Suprapubic skin (tissue), 4 donors: Measurements from ENCODE around the gene GRM3. TPM values are rescaled to one million over a fixed set of nuclear protein-coding genes. Genes with fewer than 3 reads are reported as not detected.

Experiments
- DNase-seq, 2 donors: peaks; one replicate each; pipeline ENCODE4 v3.0.0-alpha.2; 2019; ENCODE audit warnings: low spot score in 2 of 2
- H3K27ac ChIP-seq: fragments of 200-600 bp; sonication (generic); one replicate; pipeline ENCODE4 v1.5.1; 2019
- H3K27me3 ChIP-seq: fragments of 200-600 bp; sonication (generic); one replicate; pipeline ENCODE4 v1.5.1; 2019
- H3K36me3 ChIP-seq: fragments of 200-600 bp; sonication (generic); one replicate; pipeline ENCODE4 v1.5.1; 2019
- H3K4me1 ChIP-seq: fragments of 200-600 bp; sonication (generic); one replicate; pipeline ENCODE4 v1.5.1; 2019
- H3K4me3 ChIP-seq: fragments of 200-600 bp; sonication (generic); one replicate; pipeline ENCODE4 v1.5.1; 2019; ENCODE audit warnings: mild to moderate bottlenecking
- H3K9me3 ChIP-seq: fragments of 200-600 bp; sonication (generic); one replicate; pipeline ENCODE4 v1.5.1; 2019
- EP300 ChIP-seq: sonication (generic); formaldehyde crosslinking; IDR thresholded peaks from one replicate; pipeline ENCODE4 v1.6.1; 2017; ENCODE audit warnings: antibody characterized with exemption
- POLR2A ChIP-seq, 2 donors: fragments of 450-650 bp; IDR thresholded peaks; one replicate each; pipeline ENCODE4 v1.6.1; 2017; ENCODE audit warnings: antibody characterized with exemption in 2 of 2, mild to moderate bottlenecking in 2 of 2, moderate library complexity in 2 of 2
- POLR2AphosphoS5 ChIP-seq, 3 donors: sonication (generic); formaldehyde crosslinking; IDR thresholded peaks; one replicate each; pipeline ENCODE4 v1.6.1; 2017; ENCODE audit warnings: antibody characterized with exemption in 3 of 3
- WGBS: methylation state at CpG from one replicate; pipeline ENCODE4 v1.1.5; 2018; 5-methylcytosine and 5-hydroxymethylcytosine counted together
- total RNA-seq, 4 donors: library from RNA; depleted of rRNA; stranded (reverse); fragments of >200 nt; gene quantifications; one replicate each; pipeline ENCODE4 v1.1.0, GENCODE V29; 2016
- TF ChIP-seq, protein P1 (sequence below), 2 donors: fragments of 200-600 bp in 1 of 2; fragments of 450-650 bp in 1 of 2; sonication (generic) in 1 of 2; IDR thresholded peaks; one replicate each; pipeline ENCODE4 v1.5.1; 2016 to 2019; ENCODE audit warnings: antibody characterized with exemption in 2 of 2, mild to moderate bottlenecking in 1 of 2, moderate library complexity in 1 of 2

Gene GRM3
- total RNA-seq, 4 donors from 2014 or later = not detected

DNA sequence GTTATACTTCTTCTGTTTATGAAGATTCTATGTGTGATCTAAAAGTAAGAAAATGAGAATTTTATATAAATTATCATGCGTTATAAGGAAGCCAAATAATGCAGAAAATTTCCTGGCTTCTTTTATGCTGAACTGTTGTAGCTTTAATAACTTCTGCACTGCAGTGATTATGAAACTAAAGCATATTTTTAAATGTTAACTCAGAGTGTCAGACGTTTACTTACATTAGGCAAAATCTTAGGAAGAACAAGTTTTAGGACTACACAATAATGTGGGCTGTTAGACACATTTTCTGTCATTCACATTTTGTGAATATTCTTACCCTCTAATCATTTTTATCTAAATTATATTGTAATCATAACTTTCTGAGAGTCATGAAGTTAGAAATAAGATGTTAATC is 22.0 kb downstream of the GRM3 start:
- no peaks in the 10 kb centered on the region for H3K36me3 ChIP-seq
- TF ChIP-seq POLR2AphosphoS5 (IDR thresholded peaks at IDR 0.05) = no peak
- TF ChIP-seq EP300 = no peak
- TF ChIP-seq, protein P1, sequence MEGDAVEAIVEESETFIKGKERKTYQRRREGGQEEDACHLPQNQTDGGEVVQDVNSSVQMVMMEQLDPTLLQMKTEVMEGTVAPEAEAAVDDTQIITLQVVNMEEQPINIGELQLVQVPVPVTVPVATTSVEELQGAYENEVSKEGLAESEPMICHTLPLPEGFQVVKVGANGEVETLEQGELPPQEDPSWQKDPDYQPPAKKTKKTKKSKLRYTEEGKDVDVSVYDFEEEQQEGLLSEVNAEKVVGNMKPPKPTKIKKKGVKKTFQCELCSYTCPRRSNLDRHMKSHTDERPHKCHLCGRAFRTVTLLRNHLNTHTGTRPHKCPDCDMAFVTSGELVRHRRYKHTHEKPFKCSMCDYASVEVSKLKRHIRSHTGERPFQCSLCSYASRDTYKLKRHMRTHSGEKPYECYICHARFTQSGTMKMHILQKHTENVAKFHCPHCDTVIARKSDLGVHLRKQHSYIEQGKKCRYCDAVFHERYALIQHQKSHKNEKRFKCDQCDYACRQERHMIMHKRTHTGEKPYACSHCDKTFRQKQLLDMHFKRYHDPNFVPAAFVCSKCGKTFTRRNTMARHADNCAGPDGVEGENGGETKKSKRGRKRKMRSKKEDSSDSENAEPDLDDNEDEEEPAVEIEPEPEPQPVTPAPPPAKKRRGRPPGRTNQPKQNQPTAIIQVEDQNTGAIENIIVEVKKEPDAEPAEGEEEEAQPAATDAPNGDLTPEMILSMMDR (IDR thresholded peaks at IDR 0.05) = no peak
- no peak for TF ChIP-seq POLR2A (IDR thresholded peaks at IDR 0.05)
- DNase-seq = no peak

DNA sequence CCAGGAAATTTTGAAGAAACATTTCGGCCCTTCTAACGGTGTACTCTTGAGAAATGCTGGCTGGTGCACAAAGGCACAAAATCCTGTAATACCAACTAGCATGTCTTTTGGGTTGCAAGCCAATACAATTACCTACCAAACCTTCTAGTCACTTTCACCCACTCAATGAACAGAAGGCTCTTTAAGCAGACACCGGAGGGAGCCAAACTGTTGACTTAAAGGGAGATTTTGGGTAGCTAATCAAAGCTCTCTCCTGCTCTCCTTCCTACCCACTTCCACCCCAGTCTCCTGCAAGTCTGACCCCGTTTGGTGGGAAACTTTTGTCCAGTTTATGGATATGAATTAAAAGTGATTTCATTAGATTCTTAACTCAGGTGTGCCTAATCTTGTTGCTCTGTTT is 24.0 kb downstream of the GRM3 start:
- H3K9me3 ChIP-seq = no peaks in the 10 kb centered on the region
- no peak overlapping the region for H3K27ac ChIP-seq
- no peaks in the 10 kb centered on the region for H3K27me3 ChIP-seq
- H3K4me1 ChIP-seq = no peaks in the 10 kb centered on the region
- no peak overlapping the region for H3K4me3 ChIP-seq
- 38% methylated on average over 4 of the region's 4 CpGs for WGBS
- TF ChIP-seq, protein P1 (IDR thresholded peaks at IDR 0.05) = no peak
- TF ChIP-seq POLR2AphosphoS5 (IDR thresholded peaks at IDR 0.05) = no peak
- TF ChIP-seq POLR2A (IDR thresholded peaks at IDR 0.05) = no peak
- no peak for TF ChIP-seq EP300
- DNase-seq = no peak
- H3K36me3 ChIP-seq = no peaks in the 10 kb centered on the region

More for the DNA sequence above, 22.0 kb downstream of the GRM3 start:
- no peaks in the 10 kb centered on the region for H3K4me1 ChIP-seq
- no peaks in the 10 kb centered on the region for H3K9me3 ChIP-seq
- no peak overlapping the region for H3K4me3 ChIP-seq
- no peaks in the 10 kb centered on the region for H3K27me3 ChIP-seq
- no peak overlapping the region for H3K27ac ChIP-seq
- WGBS = 53% methylated on average over 2 of the region's 2 CpGs

DNA sequence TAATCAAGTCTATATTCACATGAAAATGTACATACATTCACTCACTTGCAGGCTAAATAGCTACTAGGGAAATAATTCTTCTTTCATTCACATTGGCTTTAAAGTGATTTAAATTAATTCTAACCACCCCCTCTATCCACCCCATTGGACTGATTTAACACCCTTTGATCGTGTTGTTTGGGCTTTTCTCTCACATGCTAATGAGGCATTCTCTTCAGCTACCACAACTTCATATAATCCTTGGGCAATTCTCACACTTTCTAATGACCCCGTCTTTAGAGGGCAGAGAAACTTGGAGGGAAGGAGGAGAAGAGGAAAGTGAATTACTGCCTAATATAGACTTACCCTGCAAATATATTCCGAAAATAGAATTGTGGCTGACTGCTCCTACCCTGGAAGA is 24.6 kb downstream of the GRM3 start:
- Histone ChIP-seq H3K36me3 (no peaks in the 10 kb centered on the region), H3K4me3 (no peak overlapping the region), H3K27ac (no peak overlapping the region), H3K27me3 (no peaks in the 10 kb centered on the region), H3K9me3 (no peaks in the 10 kb centered on the region), H3K4me1 (no peaks in the 10 kb centered on the region)
- WGBS = 37% methylated on average over 3 of the region's 3 CpGs
- DNase-seq = no peak
- TF ChIP-seq POLR2AphosphoS5 (IDR thresholded peaks at IDR 0.05) = no peak
- TF ChIP-seq, protein P1 (IDR thresholded peaks at IDR 0.05) = no peak
- no peak for TF ChIP-seq POLR2A (IDR thresholded peaks at IDR 0.05)
- TF ChIP-seq EP300 = no peak

DNA sequence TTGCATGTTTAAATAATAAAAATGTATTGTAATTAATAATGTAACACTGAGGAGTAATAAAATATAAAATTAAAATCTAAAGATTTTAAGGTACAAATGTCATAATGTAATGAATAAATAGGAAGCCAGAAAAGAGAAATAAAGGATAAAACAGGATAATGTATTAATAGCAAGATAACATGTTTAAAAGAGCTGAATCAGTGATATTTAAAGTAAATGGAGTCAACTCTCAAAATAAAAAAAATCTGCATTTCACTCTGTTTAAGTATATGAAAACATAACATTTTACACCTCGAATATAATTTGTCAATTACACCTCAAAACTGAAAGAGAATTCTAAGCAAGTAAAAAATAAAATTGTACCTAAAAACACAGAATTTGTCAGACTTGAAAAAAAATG is 44.1 kb downstream of the GRM3 start:
- no peak for DNase-seq
- Histone ChIP-seq H3K27me3 (no peaks in the 10 kb centered on the region), H3K27ac (no peak overlapping the region), H3K4me3 (no peak overlapping the region), H3K36me3 (no peaks in the 10 kb centered on the region), H3K9me3 (no peaks in the 10 kb centered on the region), H3K4me1 (no peaks in the 10 kb centered on the region)
- TF ChIP-seq EP300 (no peak), POLR2A (IDR thresholded peaks at IDR 0.05) (no peak), POLR2AphosphoS5 (IDR thresholded peaks at IDR 0.05) (no peak)
- TF ChIP-seq, protein P1 (IDR thresholded peaks at IDR 0.05) = no peak
- 84% methylated on average over 1 of the region's 1 CpG for WGBS

DNA sequence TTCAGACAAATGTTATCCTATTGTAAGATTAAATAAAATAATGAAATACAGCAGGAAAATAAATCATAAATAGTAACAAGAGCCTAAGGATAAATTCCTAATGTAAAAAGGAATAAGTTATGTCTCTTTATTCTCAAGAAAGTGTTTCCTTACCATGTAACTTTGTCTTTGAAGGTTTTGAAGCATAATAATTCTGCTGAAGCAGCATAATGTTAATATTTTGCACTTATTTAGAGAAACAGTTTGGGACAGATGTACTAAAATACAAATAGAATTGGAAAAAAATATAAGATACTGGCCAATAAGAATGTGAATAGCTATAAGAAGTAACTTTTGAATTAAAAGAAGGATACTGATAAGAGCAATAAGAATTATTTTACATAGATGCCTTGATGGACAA is 45.7 kb downstream of the GRM3 start:
- TF ChIP-seq EP300 (no peak), POLR2A (IDR thresholded peaks at IDR 0.05) (no peak), POLR2AphosphoS5 (IDR thresholded peaks at IDR 0.05) (no peak)
- TF ChIP-seq, protein P1 (IDR thresholded peaks at IDR 0.05) = no peak
- Histone ChIP-seq H3K27ac (no peak overlapping the region), H3K4me3 (no peak overlapping the region), H3K9me3 (no peaks in the 10 kb centered on the region), H3K4me1 (no peaks in the 10 kb centered on the region), H3K27me3 (no peaks in the 10 kb centered on the region), H3K36me3 (no peaks in the 10 kb centered on the region)
- no peak for DNase-seq
